Pancreas (tissue), 8 donors: ENCODE results near the gene SENP7. TPM values are rescaled to one million over a fixed set of nuclear protein-coding genes. Genes with fewer than 3 reads are reported as not detected.

ENCODE experiments used
- polyA plus RNA-seq, 2 donors: library from polyadenylated mRNA; stranded (reverse); fragments of 200-250 nt; gene quantifications; one replicate each; pipeline ENCODE4 v1.2.3, GENCODE V29; 2013
- total RNA-seq, 6 donors: library from RNA; stranded (reverse); fragmentation: NEBNext Ultra II Directional in 4 of 6; extraction: Animal tissue kit (Norgen Biotek cat#: 25700) in 4 of 6; gene quantifications; one replicate each; pipeline versions ENCODE4 v1.2.1 to v1.2.4, GENCODE V29; 2021 to 2023
- donor health status: healthy with polysubstance abuse.
- donor health status: DM: no; HTN: no; CAD: no; lungs with moderate emphysema.
- donor health status: DM: no; HTN: no; CAD: no.
- donor health status: Bipolar disorder and iron deficiency.
- donor health status: DM: yes; HTN: yes; CAD: no.
- donor health status: DM: no; HTN: no; CAD: no.
- donor health status: DM: no; HTN: no; CAD: no.
- donor health status: DM: yes; HTN: yes; CAD: no.

The SENP7 gene
- total and polyA plus RNA-seq, 8 donors: 5.7 to 13.7 (median 8.6) TPM

Other genes with a start within 250 kb of the SENP7 start
- under 1 TPM; 0.04 to 0.19 (median 0.09) TPM for gene IMPG2, start 192.6 kb downstream of the SENP7 start, total RNA-seq
- under 1 TPM; 0.04 to 0.14 TPM for gene IMPG2, start 192.6 kb downstream of the SENP7 start, polyA plus RNA-seq
- gene TRMT10C, start 48.7 kb upstream of the SENP7 start, total RNA-seq: 1 to 10 TPM; 4.4 to 8.4 (median 6.8) TPM
- 1 to 10 TPM; 3.7 to 8.1 TPM for gene TRMT10C, start 48.7 kb upstream of the SENP7 start, polyA plus RNA-seq
- gene PCNP, start 61.0 kb upstream of the SENP7 start, total RNA-seq: 10 to 100 TPM; 50.7 to 71.2 (median 65.5) TPM
- gene PCNP, start 61.0 kb upstream of the SENP7 start, polyA plus RNA-seq: 10 to 100 TPM; 35.5 to 66.1 TPM
- gene ZBTB11, start 163.9 kb upstream of the SENP7 start, total RNA-seq: 10 to 100 TPM in 1 of 6 donors, 1 to 10 TPM in 5; 5.4 to 11.0 (median 7.7) TPM
- gene ZBTB11, start 163.9 kb upstream of the SENP7 start, polyA plus RNA-seq: 1 to 10 TPM; 4.5 to 6.8 TPM
- 1,000 to 10,000 TPM in 1 of 6 donors, 100 to 1,000 TPM in 5; 613 to 1,028 (median 732) TPM for gene RPL24, start 173.5 kb upstream of the SENP7 start, total RNA-seq
- 1,000 to 10,000 TPM; 1,530 to 2,125 TPM for gene RPL24, start 173.5 kb upstream of the SENP7 start, polyA plus RNA-seq
- gene CEP97, start 211.4 kb upstream of the SENP7 start, total RNA-seq: 1 to 10 TPM; 1.4 to 4.6 (median 2.3) TPM
- 1 to 10 TPM in 1 of 2 donors, under 1 TPM in 1; 0.76 to 1.4 TPM for gene CEP97, start 211.4 kb upstream of the SENP7 start, polyA plus RNA-seq